Measurements from ENCODE around the gene RACK1.
"Not testable (repeated sequence)": the region's sequence is repeated elsewhere in the genome, so short reads cannot be mapped to it uniquely, and the experiment has no call there.

- TF ChIP-seq, protein P1, sequence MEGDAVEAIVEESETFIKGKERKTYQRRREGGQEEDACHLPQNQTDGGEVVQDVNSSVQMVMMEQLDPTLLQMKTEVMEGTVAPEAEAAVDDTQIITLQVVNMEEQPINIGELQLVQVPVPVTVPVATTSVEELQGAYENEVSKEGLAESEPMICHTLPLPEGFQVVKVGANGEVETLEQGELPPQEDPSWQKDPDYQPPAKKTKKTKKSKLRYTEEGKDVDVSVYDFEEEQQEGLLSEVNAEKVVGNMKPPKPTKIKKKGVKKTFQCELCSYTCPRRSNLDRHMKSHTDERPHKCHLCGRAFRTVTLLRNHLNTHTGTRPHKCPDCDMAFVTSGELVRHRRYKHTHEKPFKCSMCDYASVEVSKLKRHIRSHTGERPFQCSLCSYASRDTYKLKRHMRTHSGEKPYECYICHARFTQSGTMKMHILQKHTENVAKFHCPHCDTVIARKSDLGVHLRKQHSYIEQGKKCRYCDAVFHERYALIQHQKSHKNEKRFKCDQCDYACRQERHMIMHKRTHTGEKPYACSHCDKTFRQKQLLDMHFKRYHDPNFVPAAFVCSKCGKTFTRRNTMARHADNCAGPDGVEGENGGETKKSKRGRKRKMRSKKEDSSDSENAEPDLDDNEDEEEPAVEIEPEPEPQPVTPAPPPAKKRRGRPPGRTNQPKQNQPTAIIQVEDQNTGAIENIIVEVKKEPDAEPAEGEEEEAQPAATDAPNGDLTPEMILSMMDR (IDR thresholded peaks at IDR 0.05; ENCODE audit: low read length): not testable (repeated sequence)
- not testable (repeated sequence) for TF ChIP-seq EZH2 (IDR thresholded peaks at IDR 0.05; ENCODE audit: borderline replicate concordance, low read length)
These were observed 33.6 kb downstream of the RACK1 start for GRCh38 chr5:181210148-181210547.

All from OCI-LY1 (cell line).